NCI-H748 (cell line): ENCODE data around the gene CA11.

Experiments used
- DNase-seq: peaks from one replicate; lab custom pipeline; 2025; ENCODE audit not compliant: unreplicated experiment; lab: John Stamatoyannopoulos, UW

CA11 gene

GRCh38 chr19:48588670-48589401 lies 57.2 kb downstream of the CA11 start:
- DNase-seq, result peak; percentile 89
